HG03521 (cell line): ENCODE data around the gene RPL10A.
"Not testable (repeated sequence)": the region's sequence is repeated elsewhere in the genome, so short reads cannot be mapped to it uniquely, and the experiment has no call there.

Experiments
- ATAC-seq: cut with Tn5 transposase; IDR thresholded peaks from one replicate; pipeline ENCODE4 v1.9.1; 2021; ENCODE audit warnings: mild to moderate bottlenecking, moderate library complexity; ENCODE audit not compliant: unreplicated experiment

RPL10A gene

GRCh38 chr6:35468181-35468979, at the start of gene RPL10A:
TSS of gene RPL10A (plus strand) at chr6:35468401. CDS start at chr6:35468435, 34 bp downstream.
- ATAC-seq: peak; percentile 75

GRCh38 chr6:35419417-35419816, 48.8 kb upstream of the RPL10A start:
- no peak for ATAC-seq

GRCh38 chr6:35419961-35420360, 48.2 kb upstream of the RPL10A start:
- no peak for ATAC-seq

GRCh38 chr6:35425284-35425683, 42.9 kb upstream of the RPL10A start:
- ATAC-seq: no peak

GRCh38 chr6:35426074-35426473, 42.1 kb upstream of the RPL10A start:
- no peak for ATAC-seq

GRCh38 chr6:35427435-35427834, 40.8 kb upstream of the RPL10A start:
- ATAC-seq: no peak

- no peak for ATAC-seq
Measured at GRCh38 chr6:35427851-35428321, 40.3 kb upstream of the RPL10A start.

- ATAC-seq: no peak
Measured at GRCh38 chr6:35428421-35429149, 39.6 kb upstream of the RPL10A start.

- ATAC-seq: no peak
Measured at GRCh38 chr6:35429463-35429862, 38.7 kb upstream of the RPL10A start.

GRCh38 chr6:35432291-35432690, 35.9 kb upstream of the RPL10A start:
- ATAC-seq: no peak

GRCh38 chr6:35432702-35433101, 35.5 kb upstream of the RPL10A start:
- not testable (repeated sequence) for ATAC-seq

- no peak for ATAC-seq
Measured at GRCh38 chr6:35435074-35435837, 32.9 kb upstream of the RPL10A start.

- ATAC-seq: no peak
Measured at GRCh38 chr6:35436071-35436857, 31.9 kb upstream of the RPL10A start.

GRCh38 chr6:35438378-35439065, 29.7 kb upstream of the RPL10A start:
- not testable (repeated sequence) for ATAC-seq

GRCh38 chr6:35439308-35439707, 28.9 kb upstream of the RPL10A start:
- no peak for ATAC-seq

GRCh38 chr6:35441205-35441604, 27.0 kb upstream of the RPL10A start:
- ATAC-seq: no peak

- ATAC-seq: no peak
Measured at GRCh38 chr6:35441642-35442041, 26.6 kb upstream of the RPL10A start.

- no peak for ATAC-seq
Measured at GRCh38 chr6:35442693-35443092, 25.5 kb upstream of the RPL10A start.

GRCh38 chr6:35443341-35444030, 24.7 kb upstream of the RPL10A start:
- no peak for ATAC-seq
